ENCODE data around the gene PRCP.
A peak's percentile ranks its signal among the peaks of the same experiment; 100 is the strongest.

The PRCP gene

GRCh38 chr11:82906931-82907330, 6.7 kb upstream of the PRCP start:
- DNase-seq: no peak

GRCh38 chr11:82906236-82906635, 6.0 kb upstream of the PRCP start:
- peak; percentile 48 for DNase-seq

- no peak for DNase-seq
Measured at GRCh38 chr11:82903843-82904586, 3.8 kb upstream of the PRCP start.

- no peak for DNase-seq
Measured at GRCh38 chr11:82902880-82903279, 2.6 kb upstream of the PRCP start.

GRCh38 chr11:82901922-82902485, 1.8 kb upstream of the PRCP start:
- no peak for DNase-seq

GRCh38 chr11:82901165-82901921, 1.1 kb upstream of the PRCP start, which contains the start of gene DDIAS:
Gene DDIAS (plus strand): TSS chr11:82901736. CDS start chr11:82914739, 13,003 bp downstream.
- peak; percentile 96 for DNase-seq

DNA sequence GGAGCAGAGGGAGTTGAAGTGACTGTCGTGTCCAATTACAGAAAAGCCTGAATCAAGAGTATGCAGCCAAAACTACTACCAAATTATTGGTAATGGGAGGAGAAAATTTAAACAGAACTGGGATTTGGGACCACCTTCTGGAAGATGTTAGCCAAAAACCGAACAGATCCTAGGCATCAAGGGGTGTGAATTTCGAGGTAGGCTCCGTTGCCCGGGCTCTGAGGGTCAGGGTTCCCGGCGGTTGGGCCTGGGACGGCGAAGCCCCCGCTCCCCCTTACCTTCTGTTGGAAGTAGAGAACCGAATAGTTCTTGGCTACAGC, 313 bp downstream of the PRCP start:
- no peak for DNase-seq

DNA sequence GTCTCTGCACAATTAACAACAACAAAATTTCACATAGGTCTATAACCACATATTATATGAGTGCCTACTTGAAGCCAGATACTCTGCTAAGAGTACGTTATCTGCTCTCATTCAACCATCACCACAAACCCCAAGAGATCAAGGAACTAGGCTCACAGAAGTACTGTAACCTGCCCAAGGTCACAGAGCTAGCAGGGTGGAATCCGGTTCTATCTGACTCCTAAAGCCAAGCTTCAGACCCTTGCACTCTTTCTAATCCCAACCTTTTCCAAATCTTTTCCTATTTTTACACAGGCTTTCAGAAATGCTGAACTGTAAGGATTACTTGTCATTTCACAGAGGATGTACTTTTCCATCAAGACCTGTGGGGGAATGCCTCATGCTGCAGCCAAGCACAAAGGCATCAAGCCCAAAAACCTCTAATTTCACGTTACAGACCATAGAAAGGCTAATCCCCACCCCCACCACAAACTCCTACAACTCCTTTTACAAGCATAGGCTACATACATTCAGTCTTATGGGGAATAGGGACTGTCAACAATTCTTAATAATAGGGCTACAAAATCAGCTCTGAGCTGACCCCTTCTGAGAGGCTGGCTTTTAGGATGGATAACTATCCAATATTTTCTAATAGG, 927 bp downstream of the PRCP start:
- no peak for DNase-seq

GRCh38 chr11:82898241-82898640, 2.0 kb downstream of the PRCP start:
- no peak for DNase-seq

DNA sequence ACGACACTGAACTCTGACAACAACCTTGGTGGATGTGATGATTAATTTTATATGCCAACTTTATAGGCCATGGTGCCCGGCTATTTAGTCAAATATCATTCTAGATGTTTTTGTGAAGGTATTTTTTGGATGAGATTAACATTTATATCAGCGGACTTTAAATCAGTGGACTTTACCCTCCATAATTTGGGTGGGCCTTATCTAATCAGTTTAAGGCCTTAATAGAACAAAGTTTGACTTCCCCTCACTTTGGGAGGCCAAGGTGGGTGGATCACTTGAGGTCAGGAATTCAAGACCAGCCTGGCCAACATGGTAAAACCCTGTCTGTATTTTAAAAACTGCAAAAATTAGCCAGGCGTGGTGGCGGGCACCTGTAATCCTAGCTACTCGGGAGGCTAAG, 4.0 kb downstream of the PRCP start:
- DNase-seq: no peak

GRCh38 chr11:82895437-82896091, 4.7 kb downstream of the PRCP start:
- DNase-seq: no peak

DNA sequence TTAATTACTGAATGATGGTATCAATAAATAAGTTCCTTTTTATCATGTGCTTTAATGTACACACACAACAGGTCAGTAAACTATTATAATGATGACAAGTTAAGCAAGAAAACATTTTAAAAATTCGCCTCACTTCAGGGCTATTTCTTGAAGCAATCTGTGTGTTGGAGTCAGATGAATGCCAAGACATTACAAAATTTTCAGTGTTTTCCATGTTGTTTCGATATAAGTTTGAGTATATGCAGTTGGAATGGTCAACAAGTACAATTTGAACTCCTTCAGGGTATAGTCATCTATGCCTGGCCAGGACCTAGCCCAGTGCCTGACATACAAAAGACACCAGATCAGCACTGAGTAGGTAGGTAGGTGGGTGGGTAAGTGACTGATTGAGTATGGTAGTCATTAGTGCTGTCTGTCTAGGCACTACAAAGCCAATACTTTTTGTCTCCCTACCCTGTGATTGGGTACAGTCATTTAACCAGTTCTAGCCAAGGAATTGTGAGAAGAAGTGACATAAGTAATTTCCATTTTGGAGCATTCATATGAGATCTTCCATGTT, 7.5 kb downstream of the PRCP start:
- DNase-seq: no peak

DNA sequence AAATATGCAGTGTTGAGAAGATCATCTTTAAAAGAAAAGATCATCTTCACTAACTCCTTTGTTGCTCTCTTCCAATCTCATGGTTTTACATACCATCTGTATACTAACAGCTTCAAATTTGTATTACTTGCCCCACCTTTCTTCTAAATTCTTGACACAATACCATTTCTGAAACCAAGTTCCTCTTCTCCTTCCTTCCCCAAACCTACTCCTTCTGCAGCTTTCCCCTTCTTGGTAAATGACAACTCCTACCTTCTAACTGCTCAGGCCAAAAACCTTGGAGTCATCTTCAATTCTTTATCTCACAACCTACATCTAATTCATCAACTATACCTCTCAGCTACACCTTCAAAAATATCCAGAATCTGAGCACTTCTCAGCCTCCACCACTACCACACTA, 9.3 kb downstream of the PRCP start:
- no peak for DNase-seq

GRCh38 chr11:82890002-82890341, 10.3 kb downstream of the PRCP start:
- no peak for DNase-seq

GRCh38 chr11:82889133-82890001, 10.9 kb downstream of the PRCP start:
- DNase-seq: no peak

GRCh38 chr11:82883853-82884252, 16.4 kb downstream of the PRCP start:
- DNase-seq: no peak

DNA sequence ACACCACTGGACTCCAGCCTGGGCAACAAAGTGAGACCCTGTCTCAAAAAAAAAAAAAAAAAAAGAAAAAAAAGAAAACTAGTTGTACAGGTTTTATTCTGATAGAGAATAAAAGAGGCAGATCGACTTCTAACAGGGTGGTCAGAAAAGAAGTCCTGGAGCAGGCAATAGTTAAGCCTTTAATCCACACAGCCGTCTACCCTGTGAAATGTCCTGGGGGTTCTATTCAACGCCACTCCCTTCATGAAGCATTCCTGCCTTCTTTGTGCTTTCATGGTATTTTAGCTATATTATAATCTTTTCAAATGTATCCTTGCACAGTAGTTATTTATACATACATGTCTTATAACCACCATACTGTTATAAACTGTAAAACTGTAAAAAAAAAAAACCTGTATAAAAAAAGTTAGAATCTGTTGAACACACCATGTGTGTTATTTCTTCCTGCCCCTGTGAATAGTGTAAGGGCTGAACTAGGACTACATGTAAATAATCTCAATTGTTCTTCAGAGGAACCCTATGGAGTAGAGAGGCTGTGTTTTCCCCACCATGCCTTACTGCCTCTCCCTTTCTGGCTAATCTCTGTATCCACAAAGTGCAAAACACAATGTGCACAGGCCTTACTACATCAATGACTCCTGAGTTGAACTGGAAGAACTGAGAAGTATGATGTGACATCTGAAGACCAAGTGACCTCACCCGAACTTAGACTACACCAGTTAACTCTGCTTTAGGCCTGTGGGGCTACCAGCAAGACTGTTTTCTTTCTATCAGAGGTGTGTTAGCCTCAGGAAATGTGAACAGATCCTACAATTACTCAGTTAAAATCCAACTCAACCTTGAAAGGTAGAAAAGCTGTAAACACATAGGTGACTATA, 25.3 kb downstream of the PRCP start:
- no peak for DNase-seq

GRCh38 chr11:82873919-82874333, 26.3 kb downstream of the PRCP start:
- no peak for DNase-seq

GRCh38 chr11:82872377-82873150, 27.7 kb downstream of the PRCP start:
- DNase-seq: no peak

GRCh38 chr11:82871646-82872045, 28.6 kb downstream of the PRCP start:
- DNase-seq: no peak

Data from NCI-H1694 treated with DMSO at 0.1 percent for 48 hours (cell line).